ENCODE data around the gene TMEM87B. TPM values are rescaled to one million over a fixed set of nuclear protein-coding genes. Genes with fewer than 3 reads are reported as not detected.

The TMEM87B gene
- total RNA-seq, 1 donor from 2014 or later, result 5.7 TPM

DNA sequence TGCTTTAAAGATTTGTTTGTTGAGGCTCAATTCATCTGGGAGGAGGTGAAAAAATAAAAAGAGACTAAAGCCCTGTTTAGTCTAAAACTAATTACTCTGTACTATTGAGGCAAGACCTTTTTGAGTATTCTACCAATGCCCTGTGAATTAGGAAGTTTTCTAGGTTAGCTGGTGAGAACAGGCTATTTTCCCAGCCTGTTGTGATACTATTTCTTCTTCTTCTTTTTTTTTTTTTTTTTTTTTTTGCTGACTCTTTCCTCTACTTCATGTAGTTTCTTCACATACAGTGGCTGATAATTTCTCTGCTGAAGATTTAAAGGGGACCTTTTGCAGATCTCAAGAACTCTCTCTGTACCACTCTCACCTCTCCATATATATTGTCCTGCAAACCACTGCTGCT is 8.8 kb upstream of the TMEM87B start:
- no peak overlapping the region for H3K4me3 ChIP-seq
- intact Hi-C loops (cut with micrococcal nuclease), result no loop called here
- no peaks in the 10 kb centered on the region for H3K36me3 ChIP-seq
- H3K4me1 ChIP-seq, result peaks cover 19% of the 10 kb centered on the region
- TF ChIP-seq, protein P1, sequence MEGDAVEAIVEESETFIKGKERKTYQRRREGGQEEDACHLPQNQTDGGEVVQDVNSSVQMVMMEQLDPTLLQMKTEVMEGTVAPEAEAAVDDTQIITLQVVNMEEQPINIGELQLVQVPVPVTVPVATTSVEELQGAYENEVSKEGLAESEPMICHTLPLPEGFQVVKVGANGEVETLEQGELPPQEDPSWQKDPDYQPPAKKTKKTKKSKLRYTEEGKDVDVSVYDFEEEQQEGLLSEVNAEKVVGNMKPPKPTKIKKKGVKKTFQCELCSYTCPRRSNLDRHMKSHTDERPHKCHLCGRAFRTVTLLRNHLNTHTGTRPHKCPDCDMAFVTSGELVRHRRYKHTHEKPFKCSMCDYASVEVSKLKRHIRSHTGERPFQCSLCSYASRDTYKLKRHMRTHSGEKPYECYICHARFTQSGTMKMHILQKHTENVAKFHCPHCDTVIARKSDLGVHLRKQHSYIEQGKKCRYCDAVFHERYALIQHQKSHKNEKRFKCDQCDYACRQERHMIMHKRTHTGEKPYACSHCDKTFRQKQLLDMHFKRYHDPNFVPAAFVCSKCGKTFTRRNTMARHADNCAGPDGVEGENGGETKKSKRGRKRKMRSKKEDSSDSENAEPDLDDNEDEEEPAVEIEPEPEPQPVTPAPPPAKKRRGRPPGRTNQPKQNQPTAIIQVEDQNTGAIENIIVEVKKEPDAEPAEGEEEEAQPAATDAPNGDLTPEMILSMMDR (IDR thresholded peaks at IDR 0.05; ENCODE audit: borderline replicate concordance), result no peak
- H3K27me3 ChIP-seq (ENCODE audit: low read depth), result no peaks in the 10 kb centered on the region
- DNase-seq, result no peak
- no peak overlapping the region for H3K27ac ChIP-seq (replicated peaks)
- peaks cover 23% of the 10 kb centered on the region for H3K9me3 ChIP-seq (replicated peaks)

DNA sequence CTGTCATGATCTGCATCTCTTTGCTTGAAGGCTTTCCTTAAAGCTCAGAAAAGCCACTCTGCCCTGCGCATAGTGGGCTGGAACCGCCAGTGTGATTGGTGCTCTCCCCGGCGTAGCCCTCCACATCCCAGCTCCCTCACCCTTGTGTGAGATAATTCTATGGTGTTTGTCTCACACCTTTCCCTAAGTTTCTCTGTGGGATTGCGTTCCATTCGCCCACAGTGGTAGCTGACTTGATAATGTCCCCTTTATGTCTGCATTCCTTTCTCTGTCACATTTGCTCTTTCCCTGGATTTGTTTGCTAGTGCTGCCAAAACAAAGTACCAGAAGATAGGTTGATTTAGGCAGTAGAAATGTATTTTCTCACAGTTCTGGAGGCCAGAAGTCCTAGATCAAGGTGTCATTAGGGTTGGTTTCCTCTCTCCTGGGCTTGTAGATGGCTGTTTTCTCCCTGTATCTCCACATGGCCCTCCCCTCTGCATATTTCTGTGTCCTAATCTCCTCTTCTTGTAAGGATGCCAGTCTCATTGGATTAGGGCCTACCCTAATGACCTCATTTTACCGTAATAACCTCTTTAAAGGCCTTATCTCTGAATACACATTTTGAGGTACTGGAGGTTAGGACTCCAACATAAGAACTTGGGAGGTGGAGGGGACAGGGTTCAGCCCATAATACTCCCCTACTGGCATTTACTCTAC is 7.4 kb upstream of the TMEM87B start:
- no peak for DNase-seq
- H3K9me3 ChIP-seq (replicated peaks), result peaks cover 23% of the 10 kb centered on the region
- H3K4me3 ChIP-seq, result no peak overlapping the region
- intact Hi-C loops (cut with micrococcal nuclease), result loop anchor here (1.0 kb wide), 1 partner anchor 157 kb away; no protein-coding TSS in a partner anchor
- H3K27me3 ChIP-seq (ENCODE audit: low read depth), result no peaks in the 10 kb centered on the region
- peaks cover 19% of the 10 kb centered on the region for H3K4me1 ChIP-seq
- TF ChIP-seq, protein P1 (IDR thresholded peaks at IDR 0.05; ENCODE audit: borderline replicate concordance), result no peak
- H3K36me3 ChIP-seq, result no peaks in the 10 kb centered on the region
- H3K27ac ChIP-seq (replicated peaks), result peak overlapping the region; percentile 45

DNA sequence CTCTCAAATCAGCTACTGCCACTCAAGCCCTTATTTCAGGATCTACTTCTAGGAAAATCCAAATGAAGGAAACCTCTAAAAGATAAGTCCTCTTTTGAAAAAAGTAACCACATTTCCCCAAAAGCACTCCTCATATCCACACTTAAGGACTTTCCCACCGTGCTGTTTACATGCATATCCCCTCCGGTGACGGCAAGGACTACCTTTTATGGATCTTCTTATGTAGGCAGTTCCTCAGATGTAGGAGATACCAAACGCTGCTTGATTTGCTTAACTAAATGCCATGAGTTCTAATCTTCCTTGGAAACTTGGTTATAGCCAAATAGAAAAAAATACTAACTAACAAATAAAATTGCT is 6.9 kb upstream of the TMEM87B start:
- Histone ChIP-seq H3K9me3 (replicated peaks) (peaks cover 23% of the 10 kb centered on the region), H3K27ac (replicated peaks) (peak overlapping the region; percentile 45), H3K4me3 (no peak overlapping the region), H3K4me1 (peaks cover 21% of the 10 kb centered on the region), H3K27me3 (ENCODE audit: low read depth) (no peaks in the 10 kb centered on the region), H3K36me3 (no peaks in the 10 kb centered on the region)
- TF ChIP-seq, protein P1 (IDR thresholded peaks at IDR 0.05; ENCODE audit: borderline replicate concordance), result no peak
- no peak for DNase-seq
- intact Hi-C loops (cut with micrococcal nuclease), result loop anchor here (1.0 kb wide), 1 partner anchor 158 kb away; no protein-coding TSS in a partner anchor

DNA sequence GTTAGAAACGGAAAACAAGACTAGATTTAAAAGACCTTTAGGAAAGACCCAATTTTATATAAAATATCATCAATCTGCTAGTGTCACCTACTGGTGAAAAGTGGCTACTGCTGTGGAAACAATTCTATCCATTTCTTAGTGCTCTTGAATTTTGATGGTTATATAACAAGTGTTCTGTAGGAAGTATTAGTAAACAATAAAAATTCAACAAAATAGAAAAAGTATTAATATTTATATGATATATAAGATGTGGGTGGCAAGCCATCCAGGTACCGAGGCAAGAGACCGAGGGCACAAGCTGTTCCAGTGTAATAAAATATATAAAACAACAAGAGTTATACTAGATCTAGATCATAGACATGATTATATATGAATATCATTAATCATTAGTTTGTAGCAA is 6.2 kb upstream of the TMEM87B start:
- Histone ChIP-seq H3K4me3 (no peak overlapping the region), H3K9me3 (replicated peaks) (peaks cover 20% of the 10 kb centered on the region), H3K36me3 (no peaks in the 10 kb centered on the region), H3K27ac (replicated peaks) (peak overlapping the region; percentile 33), H3K4me1 (peaks cover 27% of the 10 kb centered on the region), H3K27me3 (ENCODE audit: low read depth) (no peaks in the 10 kb centered on the region)
- DNase-seq, result no peak
- intact Hi-C loops (cut with micrococcal nuclease), result loop anchor here (1.0 kb wide), 1 partner anchor 159 kb away; no protein-coding TSS in a partner anchor
- TF ChIP-seq, protein P1 (IDR thresholded peaks at IDR 0.05; ENCODE audit: borderline replicate concordance), result peak; percentile 85

DNA sequence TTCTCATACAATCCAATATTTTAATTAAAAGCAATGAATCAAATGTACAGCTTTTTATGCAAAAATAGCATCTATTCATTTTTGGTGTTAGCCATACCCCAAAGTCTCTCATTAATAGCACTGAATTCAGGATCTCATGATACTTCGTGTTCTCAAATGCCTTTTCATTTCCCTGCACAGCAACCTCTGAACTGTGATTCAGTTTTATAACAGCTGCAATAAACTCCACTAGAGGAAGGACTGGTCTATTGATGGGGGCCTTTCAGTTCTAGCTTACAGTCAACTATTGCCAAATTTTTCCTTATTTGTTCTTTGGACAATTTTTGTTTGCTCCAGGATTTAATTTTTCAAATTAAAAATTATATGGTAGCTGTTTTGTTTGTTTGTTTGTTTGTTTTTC is 4.8 kb upstream of the TMEM87B start:
- Histone ChIP-seq H3K4me3 (no peak overlapping the region), H3K4me1 (peaks cover 30% of the 10 kb centered on the region), H3K9me3 (replicated peaks) (peaks cover 6% of the 10 kb centered on the region), H3K36me3 (no peaks in the 10 kb centered on the region), H3K27me3 (ENCODE audit: low read depth) (no peaks in the 10 kb centered on the region), H3K27ac (replicated peaks) (no peak overlapping the region)
- TF ChIP-seq, protein P1 (IDR thresholded peaks at IDR 0.05; ENCODE audit: borderline replicate concordance), result no peak
- intact Hi-C loops (cut with micrococcal nuclease), result no loop called here
- no peak for DNase-seq
